ENCODE data around the gene WDR64. TPM values are rescaled to one million over a fixed set of nuclear protein-coding genes. Genes with fewer than 3 reads are reported as not detected.

WDR64 gene
- total RNA-seq, 1 donor = not detected

DNA sequence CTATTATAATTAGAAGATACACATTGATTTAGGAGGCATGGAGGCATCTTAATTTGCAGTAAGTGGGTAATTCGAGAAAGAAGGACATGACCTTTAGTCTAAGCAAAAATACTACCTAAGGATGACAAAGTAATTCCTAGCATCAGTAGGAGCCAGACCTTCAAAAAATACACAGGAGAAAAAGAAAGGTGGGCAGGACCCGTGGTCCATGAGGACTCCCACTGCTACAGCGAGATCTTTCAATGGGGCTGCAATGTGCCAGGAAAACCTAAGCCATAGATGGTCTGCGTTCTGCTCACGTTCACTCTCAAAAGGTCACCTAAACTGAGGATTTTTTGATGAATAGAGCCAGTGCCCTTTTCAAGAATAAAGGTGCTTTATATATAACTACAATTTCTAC is 185.3 kb downstream of the WDR64 start:
- peaks cover 21% of the 10 kb centered on the region for H3K4me1 ChIP-seq (ENCODE audit: insufficient read depth, low read length)
- peak overlapping the region; percentile 81 for H3K27ac ChIP-seq (ENCODE audit: low read depth, low read length)
- no peaks in the 10 kb centered on the region for H3K36me3 ChIP-seq (ENCODE audit: insufficient read depth, low read length)
- H2AFZ ChIP-seq (ENCODE audit: low read length) = no peak overlapping the region
- no peak for DNase-seq (ENCODE audit: insufficient read length, low spot score, missing footprints)
- H3K4me3 ChIP-seq (ENCODE audit: insufficient read depth, low read length) = no peak overlapping the region
- no peak for TF ChIP-seq CTCF (IDR thresholded peaks at IDR 0.05; ENCODE audit: extremely low read depth, low read depth, low read length)
- H3K4me2 ChIP-seq (ENCODE audit: insufficient read depth, low read length) = peak overlapping the region; percentile 1
- H3K27me3 ChIP-seq (ENCODE audit: insufficient read depth, low read length) = no peaks in the 10 kb centered on the region
- no peaks in the 10 kb centered on the region for H3K9me3 ChIP-seq (ENCODE audit: low read depth, low read length)
- H3K79me2 ChIP-seq (ENCODE audit: insufficient read depth, low read length) = no peaks in the 10 kb centered on the region
- no peaks in the 10 kb centered on the region for H4K20me1 ChIP-seq (ENCODE audit: insufficient read depth, low read length)

DNA sequence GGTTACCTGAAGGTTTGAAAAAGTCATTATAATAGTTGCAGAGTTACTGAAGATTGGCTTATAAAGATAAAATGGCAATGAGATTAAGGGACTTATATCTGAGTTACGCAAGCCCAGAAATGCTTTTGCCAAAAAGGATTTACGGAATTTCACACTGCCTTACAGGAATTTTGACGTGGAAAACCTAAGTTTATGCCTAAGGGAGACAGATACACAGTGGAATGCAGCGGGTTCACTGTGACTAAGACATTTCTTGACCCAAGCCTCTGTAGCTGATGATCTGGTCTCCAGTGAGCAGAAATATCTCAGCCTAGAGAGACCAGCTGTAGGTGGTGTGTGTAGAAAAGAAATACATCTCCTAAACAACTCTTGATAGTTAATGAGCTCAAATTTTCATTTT is 185.8 kb downstream of the WDR64 start:
- Histone ChIP-seq H3K79me2 (ENCODE audit: insufficient read depth, low read length) (no peaks in the 10 kb centered on the region), H3K36me3 (ENCODE audit: insufficient read depth, low read length) (no peaks in the 10 kb centered on the region), H3K4me2 (ENCODE audit: insufficient read depth, low read length) (peak overlapping the region; percentile 21), H3K27me3 (ENCODE audit: insufficient read depth, low read length) (no peaks in the 10 kb centered on the region), H3K4me3 (ENCODE audit: insufficient read depth, low read length) (no peak overlapping the region), H3K9me3 (ENCODE audit: low read depth, low read length) (no peaks in the 10 kb centered on the region), H3K4me1 (ENCODE audit: insufficient read depth, low read length) (peaks cover 26% of the 10 kb centered on the region), H4K20me1 (ENCODE audit: insufficient read depth, low read length) (no peaks in the 10 kb centered on the region), H3K27ac (ENCODE audit: low read depth, low read length) (peak overlapping the region; percentile 81), H2AFZ (ENCODE audit: low read length) (no peak overlapping the region)
- TF ChIP-seq CTCF (IDR thresholded peaks at IDR 0.05; ENCODE audit: extremely low read depth, low read depth, low read length) = no peak
- no peak for DNase-seq (ENCODE audit: insufficient read length, low spot score, missing footprints)

DNA sequence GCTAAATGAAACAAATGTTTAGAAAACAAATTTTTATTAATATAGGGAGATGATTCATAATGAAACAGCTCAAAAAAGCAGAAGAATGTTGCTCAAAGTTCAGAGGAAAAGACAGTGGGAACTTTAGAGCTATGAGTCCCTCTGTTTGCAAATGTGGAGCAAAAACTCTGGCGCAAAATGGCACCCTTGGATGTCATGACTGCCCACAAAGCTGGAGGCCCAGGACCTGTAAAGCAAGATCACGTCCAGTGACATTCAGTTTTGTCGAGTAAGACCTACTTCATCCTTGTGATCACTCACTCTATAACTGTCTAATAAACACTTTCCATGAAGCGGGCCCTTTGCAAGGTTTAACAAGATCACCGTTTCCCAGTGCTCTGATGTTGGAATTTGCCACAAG is 186.8 kb downstream of the WDR64 start:
- Histone ChIP-seq H3K36me3 (ENCODE audit: insufficient read depth, low read length) (no peaks in the 10 kb centered on the region), H4K20me1 (ENCODE audit: insufficient read depth, low read length) (no peaks in the 10 kb centered on the region), H3K27me3 (ENCODE audit: insufficient read depth, low read length) (no peaks in the 10 kb centered on the region), H3K9me3 (ENCODE audit: low read depth, low read length) (no peaks in the 10 kb centered on the region), H3K4me2 (ENCODE audit: insufficient read depth, low read length) (peak overlapping the region; percentile 21), H3K4me3 (ENCODE audit: insufficient read depth, low read length) (no peak overlapping the region), H3K4me1 (ENCODE audit: insufficient read depth, low read length) (peaks cover 27% of the 10 kb centered on the region), H2AFZ (ENCODE audit: low read length) (peak overlapping the region; percentile 61), H3K79me2 (ENCODE audit: insufficient read depth, low read length) (no peaks in the 10 kb centered on the region), H3K27ac (ENCODE audit: low read depth, low read length) (peak overlapping the region; percentile 17)
- TF ChIP-seq CTCF (IDR thresholded peaks at IDR 0.05; ENCODE audit: extremely low read depth, low read depth, low read length) = no peak
- no peak for DNase-seq (ENCODE audit: insufficient read length, low spot score, missing footprints)

DNA sequence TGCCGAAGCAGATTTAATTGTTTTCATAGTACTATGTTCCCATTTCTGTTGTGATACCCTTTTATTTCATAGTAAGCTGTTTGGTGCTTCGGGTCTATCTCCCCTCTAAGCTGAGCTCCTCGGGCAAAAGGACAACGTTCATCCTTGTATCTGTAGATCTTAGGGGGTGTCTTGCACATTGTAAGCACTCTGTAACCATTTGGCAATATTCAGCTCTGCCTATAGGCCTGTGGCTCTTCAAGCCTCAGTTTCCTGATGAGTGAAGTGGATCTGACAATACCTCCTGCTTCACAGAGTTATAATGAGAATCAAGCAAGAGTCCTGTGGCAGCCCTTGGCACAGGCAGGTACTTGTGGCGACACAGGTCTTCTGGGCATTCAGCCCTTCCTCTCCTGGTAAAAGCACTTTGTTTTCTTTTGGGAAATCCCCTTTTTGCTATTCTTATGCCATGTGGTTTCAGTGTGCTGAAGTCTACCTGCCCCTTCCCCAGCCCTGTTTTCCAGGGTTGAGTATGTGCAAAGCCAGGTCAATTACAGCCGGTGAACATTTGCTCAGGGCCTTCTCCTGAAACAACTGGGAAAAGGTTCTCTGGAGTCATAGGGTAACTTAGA is 187.4 kb downstream of the WDR64 start:
- no peaks in the 10 kb centered on the region for H3K79me2 ChIP-seq (ENCODE audit: insufficient read depth, low read length)
- H3K36me3 ChIP-seq (ENCODE audit: insufficient read depth, low read length) = no peaks in the 10 kb centered on the region
- no peaks in the 10 kb centered on the region for H3K9me3 ChIP-seq (ENCODE audit: low read depth, low read length)
- H2AFZ ChIP-seq (ENCODE audit: low read length) = no peak overlapping the region
- no peak overlapping the region for H3K4me3 ChIP-seq (ENCODE audit: insufficient read depth, low read length)
- peak overlapping the region; percentile 17 for H3K27ac ChIP-seq (ENCODE audit: low read depth, low read length)
- no peaks in the 10 kb centered on the region for H4K20me1 ChIP-seq (ENCODE audit: insufficient read depth, low read length)
- no peak overlapping the region for H3K4me2 ChIP-seq (ENCODE audit: insufficient read depth, low read length)
- H3K27me3 ChIP-seq (ENCODE audit: insufficient read depth, low read length) = no peaks in the 10 kb centered on the region
- no peak for DNase-seq (ENCODE audit: insufficient read length, low spot score, missing footprints)
- no peak for TF ChIP-seq CTCF (IDR thresholded peaks at IDR 0.05; ENCODE audit: extremely low read depth, low read depth, low read length)
- H3K4me1 ChIP-seq (ENCODE audit: insufficient read depth, low read length) = peaks cover 27% of the 10 kb centered on the region
